Activated T-helper 17 cell treated with anti-CD3 and anti-CD28 coated beads, Interleukin-2, amount 50 U/mL, for 72 hours (primary cell): Measurements from ENCODE around the gene PRKCSH. TPM values are rescaled to one million over a fixed set of nuclear protein-coding genes. Genes with fewer than 3 reads are reported as not detected.
"Not testable (repeated sequence)": the region's sequence is repeated elsewhere in the genome, so short reads cannot be mapped to it uniquely, and the experiment has no call there.

ENCODE experiments used
- ATAC-seq: fragments of 150-1000 bp; cut with Tn5 transposase; replicated peaks from 2 replicates; pipeline ENCODE4 v1.10.0; 2021; ENCODE audit warnings: mild to moderate bottlenecking, moderate library complexity
- H3K27ac Mint-ChIP-seq: one replicate; pipeline ENCODE4 v1.8.0; 2022; ENCODE audit warnings: mixed read lengths
- H3K27me3 Mint-ChIP-seq: one replicate; pipeline ENCODE4 v1.8.0; 2022; ENCODE audit warnings: mixed read lengths
- H3K36me3 Mint-ChIP-seq: one replicate; pipeline ENCODE4 v1.8.0; 2022; ENCODE audit warnings: low read depth, mild to moderate bottlenecking, mixed read lengths
- H3K4me1 Mint-ChIP-seq: one replicate; pipeline ENCODE4 v1.8.0; 2022; ENCODE audit warnings: mixed read lengths
- H3K4me3 Mint-ChIP-seq: one replicate; pipeline ENCODE4 v1.8.0; 2022; ENCODE audit warnings: mild to moderate bottlenecking, mixed read lengths
- H3K9me3 Mint-ChIP-seq: one replicate; pipeline ENCODE4 v1.8.0; 2022; ENCODE audit warnings: mixed read lengths
- total RNA-seq, 2 donors: library from RNA; stranded (reverse); gene quantifications; one replicate each; pipeline ENCODE4 v1.2.3, GENCODE V29; 2022

The PRKCSH gene, protein sequence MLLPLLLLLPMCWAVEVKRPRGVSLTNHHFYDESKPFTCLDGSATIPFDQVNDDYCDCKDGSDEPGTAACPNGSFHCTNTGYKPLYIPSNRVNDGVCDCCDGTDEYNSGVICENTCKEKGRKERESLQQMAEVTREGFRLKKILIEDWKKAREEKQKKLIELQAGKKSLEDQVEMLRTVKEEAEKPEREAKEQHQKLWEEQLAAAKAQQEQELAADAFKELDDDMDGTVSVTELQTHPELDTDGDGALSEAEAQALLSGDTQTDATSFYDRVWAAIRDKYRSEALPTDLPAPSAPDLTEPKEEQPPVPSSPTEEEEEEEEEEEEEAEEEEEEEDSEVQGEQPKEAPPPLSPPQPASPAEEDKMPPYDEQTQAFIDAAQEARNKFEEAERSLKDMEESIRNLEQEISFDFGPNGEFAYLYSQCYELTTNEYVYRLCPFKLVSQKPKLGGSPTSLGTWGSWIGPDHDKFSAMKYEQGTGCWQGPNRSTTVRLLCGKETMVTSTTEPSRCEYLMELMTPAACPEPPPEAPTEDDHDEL
- 100 to 1,000 TPM; 281 to 300 TPM for total RNA-seq

- ATAC-seq = peak; percentile 94
- Mint-ChIP-seq H3K9me3 (no peaks in the 10 kb centered on the region), H3K27ac (peak within 1 kb of the TSS; percentile 99), H3K4me1 (no peaks in the 10 kb centered on the region), H3K36me3 (peaks cover 51% of the 10 kb centered on the region), H3K27me3 (no peaks in the 10 kb centered on the region), H3K4me3 (peak within 1 kb of the TSS; percentile 99)
Observed at GRCh38 chr19:11435057-11435832, at the start of gene PRKCSH, which contains the start of gene ODAD3. PRKCSH (plus strand) TSS chr19:11435635; CDS start chr19:11436118, 483 bp downstream. ODAD3 (minus strand) TSS chr19:11435121; CDS start chr19:11435016, 105 bp downstream.

GRCh38 chr19:11387162-11388034, 48.0 kb upstream of the PRKCSH start:
- H3K4me3 Mint-ChIP-seq = no peak overlapping the region
- no peaks in the 10 kb centered on the region for H3K36me3 Mint-ChIP-seq
- H3K27me3 Mint-ChIP-seq = peaks cover 5% of the 10 kb centered on the region
- H3K4me1 Mint-ChIP-seq = no peaks in the 10 kb centered on the region
- no peaks in the 10 kb centered on the region for H3K9me3 Mint-ChIP-seq
- H3K27ac Mint-ChIP-seq = no peak overlapping the region
- ATAC-seq = no peak

DNA sequence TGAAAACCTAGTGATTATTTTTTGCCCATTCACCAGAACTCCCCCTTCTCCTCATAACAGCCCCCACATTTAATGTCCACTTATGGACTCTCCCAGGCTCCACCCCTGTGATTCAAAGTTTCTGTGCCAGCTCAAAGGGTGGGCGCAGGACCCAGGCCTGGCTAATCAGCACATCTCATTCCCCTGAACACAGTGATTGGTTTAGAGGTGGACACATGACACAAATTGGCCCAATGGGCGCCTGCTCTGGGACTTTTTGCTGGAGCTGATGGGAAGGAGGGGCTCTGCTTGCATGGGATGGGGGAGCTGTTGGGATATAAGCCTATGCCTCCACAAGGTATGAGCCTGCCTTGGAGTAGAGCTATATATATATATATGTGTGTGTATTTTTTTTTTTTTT, 45.1 kb upstream of the PRKCSH start:
- ATAC-seq = no peak

DNA sequence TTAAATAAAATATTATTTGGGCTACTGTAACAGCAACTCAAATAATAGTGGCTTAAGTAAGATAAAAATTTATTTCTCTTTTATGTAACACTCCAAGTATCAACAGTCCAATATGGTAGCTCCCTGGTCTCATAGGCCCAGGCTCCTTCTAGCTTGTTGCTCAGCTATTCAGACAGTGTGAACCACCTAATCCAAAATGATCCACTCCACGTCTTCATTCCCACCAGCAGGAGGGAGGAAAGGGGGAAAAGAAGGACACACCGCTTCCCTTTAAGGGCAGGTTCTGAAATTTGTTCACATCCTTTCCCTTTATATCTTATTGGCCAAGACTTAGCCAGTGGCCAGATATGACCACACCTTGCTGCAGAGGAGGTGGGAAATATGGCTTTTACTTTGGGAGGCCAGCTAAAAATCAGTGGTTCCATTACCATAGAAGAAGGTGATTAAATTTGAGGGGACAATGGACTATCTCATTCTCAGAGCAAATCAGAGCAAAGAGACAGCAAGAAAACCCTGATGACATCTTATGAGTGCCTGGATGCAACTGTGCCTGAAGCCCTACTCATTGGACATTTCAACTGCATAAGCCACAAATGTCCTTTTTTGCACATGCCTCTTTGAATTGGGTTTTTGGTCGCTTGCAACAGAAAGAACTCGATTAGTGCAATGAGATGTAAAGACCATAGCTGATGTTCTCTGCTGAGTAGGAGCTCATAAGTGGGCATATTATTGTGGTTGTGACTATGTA, 44.3 kb upstream of the PRKCSH start:
- no peaks in the 10 kb centered on the region for H3K36me3 Mint-ChIP-seq
- H3K27me3 Mint-ChIP-seq = peaks cover 4% of the 10 kb centered on the region
- no peaks in the 10 kb centered on the region for H3K9me3 Mint-ChIP-seq
- H3K4me1 Mint-ChIP-seq = no peaks in the 10 kb centered on the region
- no peak for ATAC-seq
- H3K4me3 Mint-ChIP-seq = no peak overlapping the region
- H3K27ac Mint-ChIP-seq = no peak overlapping the region

More for the DNA sequence above, 45.1 kb upstream of the PRKCSH start:
- no peak overlapping the region for H3K4me3 Mint-ChIP-seq
- no peak overlapping the region for H3K27ac Mint-ChIP-seq
- no peaks in the 10 kb centered on the region for H3K36me3 Mint-ChIP-seq
- H3K27me3 Mint-ChIP-seq = peaks cover 3% of the 10 kb centered on the region
- no peaks in the 10 kb centered on the region for H3K4me1 Mint-ChIP-seq
- H3K9me3 Mint-ChIP-seq = no peaks in the 10 kb centered on the region

DNA sequence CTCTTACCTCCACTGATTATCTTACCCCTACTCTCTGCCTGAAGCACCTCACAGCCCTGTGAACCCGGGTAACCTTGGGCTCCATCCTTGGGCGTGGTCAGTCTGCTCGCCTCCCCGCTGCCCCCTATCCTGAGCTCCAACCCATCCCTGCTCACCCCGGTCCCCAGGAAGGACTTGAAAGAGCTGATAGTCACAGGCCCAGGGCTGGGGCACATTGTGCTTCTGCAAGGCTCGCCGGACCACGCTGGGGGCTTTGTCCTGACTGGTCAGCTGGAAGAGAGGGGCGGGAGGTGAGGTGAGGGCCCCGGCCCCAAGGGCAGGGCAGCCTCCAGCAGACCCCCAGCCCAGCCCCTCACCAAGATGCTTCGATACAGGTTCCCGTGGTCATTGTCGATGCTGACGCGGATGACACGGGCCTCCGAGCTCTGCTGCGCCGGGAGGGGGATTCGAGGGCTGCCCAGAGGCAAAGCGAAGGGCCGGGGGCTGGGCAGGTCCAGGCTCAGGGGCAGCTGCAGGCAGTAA, 38.3 kb upstream of the PRKCSH start:
- Mint-ChIP-seq H3K27me3 (peaks cover 8% of the 10 kb centered on the region), H3K27ac (no peak overlapping the region), H3K9me3 (no peaks in the 10 kb centered on the region), H3K4me1 (no peaks in the 10 kb centered on the region), H3K4me3 (no peak overlapping the region), H3K36me3 (no peaks in the 10 kb centered on the region)
- no peak for ATAC-seq

DNA sequence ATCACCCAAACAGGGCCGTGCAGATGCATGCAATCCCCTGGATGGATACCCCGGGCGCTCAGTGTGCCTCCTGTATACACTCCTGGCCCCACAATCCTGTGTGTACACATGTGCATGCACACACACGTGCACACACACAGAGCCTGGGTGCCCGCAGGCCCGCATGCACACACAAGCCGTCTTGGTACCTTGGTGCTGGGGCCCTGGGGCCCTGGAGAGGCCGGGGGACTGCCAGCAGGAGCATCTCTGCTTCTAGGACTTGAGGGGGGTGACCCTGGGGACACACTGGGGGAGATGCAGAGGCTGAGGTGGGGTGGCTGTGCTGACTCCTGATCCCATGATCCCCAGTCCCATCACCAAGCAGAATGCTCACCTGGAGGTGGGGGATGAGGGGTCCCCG, 35.8 kb upstream of the PRKCSH start:
- no peaks in the 10 kb centered on the region for H3K4me1 Mint-ChIP-seq
- no peaks in the 10 kb centered on the region for H3K36me3 Mint-ChIP-seq
- H3K27ac Mint-ChIP-seq = no peak overlapping the region
- H3K27me3 Mint-ChIP-seq = peaks cover 8% of the 10 kb centered on the region
- H3K9me3 Mint-ChIP-seq = no peaks in the 10 kb centered on the region
- no peak overlapping the region for H3K4me3 Mint-ChIP-seq
- ATAC-seq = no peak

DNA sequence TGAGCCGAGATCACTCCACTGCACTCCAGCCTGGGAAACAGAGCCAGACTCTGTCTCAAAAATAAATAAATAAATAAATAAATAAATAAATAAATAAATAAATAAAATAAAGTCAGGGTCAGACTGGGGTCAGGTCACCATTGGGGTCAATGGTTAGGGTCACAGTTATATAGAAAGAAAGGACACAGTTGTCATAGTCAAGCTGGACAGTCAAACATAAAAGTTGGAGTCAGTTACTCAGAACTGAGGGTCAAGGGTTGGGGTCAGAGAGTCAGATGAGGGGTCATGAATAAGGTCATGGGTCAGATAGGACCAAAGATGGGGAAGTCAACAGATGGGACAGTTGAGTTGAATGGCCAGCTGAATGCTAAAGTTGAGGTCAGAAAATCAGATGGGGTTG, 34.6 kb upstream of the PRKCSH start:
- no peak overlapping the region for H3K4me3 Mint-ChIP-seq
- no peaks in the 10 kb centered on the region for H3K36me3 Mint-ChIP-seq
- no peaks in the 10 kb centered on the region for H3K4me1 Mint-ChIP-seq
- H3K27me3 Mint-ChIP-seq = peaks cover 4% of the 10 kb centered on the region
- ATAC-seq = no peak
- no peak overlapping the region for H3K27ac Mint-ChIP-seq
- H3K9me3 Mint-ChIP-seq = no peaks in the 10 kb centered on the region

DNA sequence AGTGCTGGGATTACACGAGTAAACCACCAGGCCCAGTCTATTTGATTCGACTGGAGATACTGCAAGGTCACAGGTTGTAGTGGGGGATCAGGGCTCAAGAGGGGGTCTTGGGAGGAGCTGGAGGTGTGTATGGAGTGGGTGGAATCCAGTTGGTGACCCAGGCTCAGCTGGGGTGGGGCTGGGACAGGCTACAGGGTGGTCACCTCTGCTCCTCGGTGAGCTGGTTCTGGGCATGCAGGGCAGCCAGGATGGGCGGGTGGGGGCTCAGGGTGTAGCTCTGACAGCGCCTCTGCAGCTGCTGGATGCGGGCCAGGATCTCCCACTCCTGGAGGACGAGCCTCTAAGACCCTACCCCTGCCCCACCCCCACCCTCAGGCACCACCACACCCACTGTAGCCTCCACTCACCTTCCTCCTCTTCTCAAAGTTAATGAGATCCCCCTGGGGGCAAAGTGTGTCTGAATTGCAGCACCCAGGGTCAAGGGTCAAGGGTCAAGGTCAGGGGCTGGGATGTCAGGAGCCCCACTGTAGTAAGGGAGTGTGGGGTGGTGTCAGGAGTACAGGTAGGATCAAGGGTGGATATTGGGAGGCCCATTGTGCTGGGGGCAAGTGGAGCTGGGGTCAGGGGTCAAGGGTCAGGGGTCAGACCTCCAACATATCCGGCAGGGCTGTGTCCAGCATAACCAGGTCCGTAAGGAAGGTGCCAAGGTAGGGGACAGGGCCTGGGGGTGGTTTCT, 33.5 kb upstream of the PRKCSH start:
- H3K27me3 Mint-ChIP-seq = peaks cover 4% of the 10 kb centered on the region
- no peaks in the 10 kb centered on the region for H3K4me1 Mint-ChIP-seq
- H3K9me3 Mint-ChIP-seq = no peaks in the 10 kb centered on the region
- no peaks in the 10 kb centered on the region for H3K36me3 Mint-ChIP-seq
- no peak for ATAC-seq
- H3K27ac Mint-ChIP-seq = no peak overlapping the region
- H3K4me3 Mint-ChIP-seq = no peak overlapping the region

GRCh38 chr19:11404588-11405222, 30.7 kb upstream of the PRKCSH start:
- Mint-ChIP-seq H3K4me3 (no peak overlapping the region), H3K36me3 (no peaks in the 10 kb centered on the region), H3K27ac (no peak overlapping the region), H3K27me3 (peaks cover 7% of the 10 kb centered on the region), H3K9me3 (no peaks in the 10 kb centered on the region), H3K4me1 (no peaks in the 10 kb centered on the region)
- no peak for ATAC-seq

- Mint-ChIP-seq H3K36me3 (no peaks in the 10 kb centered on the region), H3K9me3 (no peaks in the 10 kb centered on the region), H3K27ac (no peak overlapping the region), H3K27me3 (peaks cover 3% of the 10 kb centered on the region), H3K4me1 (no peaks in the 10 kb centered on the region), H3K4me3 (no peak overlapping the region)
- ATAC-seq = peak; percentile 47
Observed at GRCh38 chr19:11405846-11406643, 29.4 kb upstream of the PRKCSH start.

DNA sequence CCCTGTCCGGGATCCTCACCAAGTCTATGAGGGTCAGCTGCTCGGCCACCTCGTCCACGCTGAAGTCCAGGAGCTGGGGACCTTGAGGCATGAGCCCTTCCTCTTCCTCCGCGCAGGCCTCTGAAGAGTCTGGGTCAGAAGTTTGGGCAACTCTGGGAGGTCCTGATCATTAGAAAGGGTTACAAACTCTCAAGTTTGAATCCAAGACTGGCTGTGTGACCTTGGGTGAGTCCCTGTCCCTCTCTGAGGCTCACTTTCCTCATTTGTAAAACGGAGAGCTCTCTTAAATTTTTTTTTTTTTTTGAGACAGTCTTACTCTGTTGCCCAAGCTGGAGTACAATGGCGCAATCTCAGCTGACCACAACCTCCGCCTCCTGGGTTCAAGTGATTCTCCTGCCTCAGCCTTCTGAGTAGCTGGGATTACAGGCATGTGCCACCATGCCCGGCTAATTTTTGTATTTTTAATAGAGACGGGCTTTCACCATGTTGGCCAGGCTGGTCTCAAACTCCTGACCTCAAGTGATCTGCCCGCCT, 28.7 kb upstream of the PRKCSH start:
- not testable (repeated sequence) for H3K36me3 Mint-ChIP-seq, H3K4me3 Mint-ChIP-seq, H3K27ac Mint-ChIP-seq, H3K4me1 Mint-ChIP-seq, H3K9me3 Mint-ChIP-seq, H3K27me3 Mint-ChIP-seq, ATAC-seq

GRCh38 chr19:11408591-11408990, 26.8 kb upstream of the PRKCSH start:
- peaks cover 3% of the 10 kb centered on the region for H3K27me3 Mint-ChIP-seq
- no peak for ATAC-seq
- no peaks in the 10 kb centered on the region for H3K4me1 Mint-ChIP-seq
- H3K4me3 Mint-ChIP-seq = no peak overlapping the region
- H3K9me3 Mint-ChIP-seq = no peaks in the 10 kb centered on the region
- no peaks in the 10 kb centered on the region for H3K36me3 Mint-ChIP-seq
- no peak overlapping the region for H3K27ac Mint-ChIP-seq
